ENCODE measurements around the gene IBSP. TPM values are rescaled to one million over a fixed set of nuclear protein-coding genes. Genes with fewer than 3 reads are reported as not detected.

The IBSP gene
- total RNA-seq, 1 donor from 2014 or later: not detected

Other genes starting within 250 kb of the IBSP start
- not detected in 2 replicates for gene DSPP, start 191.0 kb upstream of the IBSP start, total RNA-seq (ENCODE audit: low replicate concordance)
- gene DMP1, start 149.3 kb upstream of the IBSP start, total RNA-seq (ENCODE audit: low replicate concordance): 0.12 TPM in 1 of 2 replicates, not detected in the other
- not detected in 2 replicates for gene MEPE, start 33.4 kb downstream of the IBSP start, total RNA-seq (ENCODE audit: low replicate concordance)
- gene SPP1, start 176.2 kb downstream of the IBSP start, total RNA-seq (ENCODE audit: low replicate concordance): 375 and 445 TPM in 2 replicates
- gene PKD2, start 208.1 kb downstream of the IBSP start, total RNA-seq (ENCODE audit: low replicate concordance): 47.5 and 54.5 TPM in 2 replicates